ENCODE measurements around the gene DISC1.

DNA sequence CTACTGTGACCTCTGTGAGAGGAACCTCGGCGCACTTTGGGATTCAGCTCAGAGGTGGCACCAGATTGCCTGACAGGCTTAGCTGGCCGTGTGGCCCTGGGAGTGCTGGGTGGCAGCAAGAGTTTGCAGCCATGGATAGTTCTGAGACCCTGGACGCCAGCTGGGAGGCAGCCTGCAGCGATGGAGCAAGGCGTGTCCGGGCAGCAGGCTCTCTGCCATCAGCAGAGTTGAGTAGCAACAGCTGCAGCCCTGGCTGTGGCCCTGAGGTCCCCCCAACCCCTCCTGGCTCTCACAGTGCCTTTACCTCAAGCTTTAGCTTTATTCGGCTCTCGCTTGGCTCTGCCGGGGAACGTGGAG lies 67.5 kb downstream of the DISC1 start:
- TF ChIP-seq, protein P1, sequence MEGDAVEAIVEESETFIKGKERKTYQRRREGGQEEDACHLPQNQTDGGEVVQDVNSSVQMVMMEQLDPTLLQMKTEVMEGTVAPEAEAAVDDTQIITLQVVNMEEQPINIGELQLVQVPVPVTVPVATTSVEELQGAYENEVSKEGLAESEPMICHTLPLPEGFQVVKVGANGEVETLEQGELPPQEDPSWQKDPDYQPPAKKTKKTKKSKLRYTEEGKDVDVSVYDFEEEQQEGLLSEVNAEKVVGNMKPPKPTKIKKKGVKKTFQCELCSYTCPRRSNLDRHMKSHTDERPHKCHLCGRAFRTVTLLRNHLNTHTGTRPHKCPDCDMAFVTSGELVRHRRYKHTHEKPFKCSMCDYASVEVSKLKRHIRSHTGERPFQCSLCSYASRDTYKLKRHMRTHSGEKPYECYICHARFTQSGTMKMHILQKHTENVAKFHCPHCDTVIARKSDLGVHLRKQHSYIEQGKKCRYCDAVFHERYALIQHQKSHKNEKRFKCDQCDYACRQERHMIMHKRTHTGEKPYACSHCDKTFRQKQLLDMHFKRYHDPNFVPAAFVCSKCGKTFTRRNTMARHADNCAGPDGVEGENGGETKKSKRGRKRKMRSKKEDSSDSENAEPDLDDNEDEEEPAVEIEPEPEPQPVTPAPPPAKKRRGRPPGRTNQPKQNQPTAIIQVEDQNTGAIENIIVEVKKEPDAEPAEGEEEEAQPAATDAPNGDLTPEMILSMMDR (conservative IDR thresholded peaks at IDR 0.05 in 1 of 2, IDR thresholded peaks at IDR 0.05 in 1 of 2; ENCODE audit: low read depth in 1 of 2, low read length in 2 of 2) = no peak
- TF ChIP-seq EZH2 (IDR thresholded peaks at IDR 0.05; ENCODE audit: low read length, missing control alignments) = no peak

Data from fibroblast of lung (primary cell).